Retinal pigment epithelial cell (primary cell): ENCODE measurements around the gene ISG20.

ENCODE experiments used
- DNase-seq: peaks from one replicate; pipeline ENCODE4 v3.0.0-alpha.2; 2010; ENCODE audit warnings: low read depth
- H3K4me3 ChIP-seq: 2 replicates; pipeline ENCODE4 v1.5.1; 2011; ENCODE audit warnings: mild to moderate bottlenecking, low read length, control low read depth, moderate library complexity
- CTCF ChIP-seq: conservative IDR thresholded peaks from 2 replicates; pipeline ENCODE4 v1.5.1; 2011; ENCODE audit warnings: low read depth, low read length, control low read depth, inconsistent platforms

The ISG20 gene

GRCh38 chr15:88650556-88650955 is 11.7 kb downstream of the ISG20 start:
- no peak overlapping the region for H3K4me3 ChIP-seq
- DNase-seq = no peak

GRCh38 chr15:88651136-88651732 is 12.4 kb downstream of the ISG20 start:
- no peak for DNase-seq
- H3K4me3 ChIP-seq = no peak overlapping the region
- no peak for TF ChIP-seq CTCF

More at GRCh38 chr15:88650556-88650955, 11.7 kb downstream of the ISG20 start:
- TF ChIP-seq CTCF = no peak

GRCh38 chr15:88651971-88652370 is 13.2 kb downstream of the ISG20 start:
- no peak for TF ChIP-seq CTCF
- DNase-seq = no peak
- H3K4me3 ChIP-seq = no peak overlapping the region

GRCh38 chr15:88652456-88653199 is 13.8 kb downstream of the ISG20 start:
- no peak for TF ChIP-seq CTCF
- H3K4me3 ChIP-seq = no peak overlapping the region
- DNase-seq = no peak

GRCh38 chr15:88653200-88654064 is 14.6 kb downstream of the ISG20 start:
- H3K4me3 ChIP-seq = no peak overlapping the region
- no peak for TF ChIP-seq CTCF
- DNase-seq = no peak

- no peak for DNase-seq
- no peak for TF ChIP-seq CTCF
- no peak overlapping the region for H3K4me3 ChIP-seq
Measured at GRCh38 chr15:88654430-88655102, 15.8 kb downstream of the ISG20 start.
